HepG2 (cell line): ENCODE measurements around the gene YTHDF1. TPM values are rescaled to one million over a fixed set of nuclear protein-coding genes. Genes with fewer than 3 reads are reported as not detected.

Experiments used
- AHR ChIP-seq: IDR thresholded peaks from 2 replicates; pipeline ENCODE4 v1.6.1; 2018; ENCODE audit warnings: missing genetic modification reagents, missing compliant biosample characterization
- BCLAF1 ChIP-seq: fragments of 450-650 bp; IDR thresholded peaks from 2 replicates; pipeline ENCODE4 v1.6.1; 2017; ENCODE audit warnings: mild to moderate bottlenecking
- BHLHE40 ChIP-seq: IDR thresholded peaks from 2 replicates; pipeline ENCODE4 v1.6.1; 2011; ENCODE audit warnings: low read length, improper control_type of control experiment
- CREB1 ChIP-seq, 2 experiments: fragments of 450-650 bp in 1 of 2; IDR thresholded peaks; 2 replicates each; pipeline ENCODE4 v1.6.1; 2016 to 2017; ENCODE audit warnings: control low read depth in 1 of 2, mild to moderate bottlenecking in 1 of 2, missing compliant biosample characterization in 1 of 2, missing genetic modification characterization in 1 of 2
- KMT2B ChIP-seq: IDR thresholded peaks from 2 replicates; pipeline ENCODE4 v1.6.1; 2016; ENCODE audit warnings: missing genetic modification reagents, missing compliant biosample characterization
- MTA3 ChIP-seq: sonication (generic); formaldehyde crosslinking; IDR thresholded peaks from 2 replicates; pipeline ENCODE4 v1.4.0; 2020; ENCODE audit warnings: missing genetic modification reagents
- PATZ1 ChIP-seq: sonication (generic); formaldehyde crosslinking; IDR thresholded peaks from 2 replicates; pipeline ENCODE4 v1.4.0; 2020; ENCODE audit warnings: missing genetic modification reagents
- SIX4 ChIP-seq: sonication (generic); formaldehyde crosslinking; IDR thresholded peaks from 2 replicates; pipeline ENCODE4 v1.4.0; 2020; ENCODE audit warnings: missing genetic modification reagents
- TCF7 ChIP-seq: sonication (generic); IDR thresholded peaks from 2 replicates; pipeline ENCODE4 v1.6.1; 2016; ENCODE audit warnings: antibody characterized with exemption, low read depth
- TFDP1 ChIP-seq: IDR thresholded peaks from 2 replicates; pipeline ENCODE4 v1.6.1; 2016; ENCODE audit warnings: missing compliant biosample characterization, missing genetic modification reagents, borderline replicate concordance
- TFE3 ChIP-seq: IDR thresholded peaks from 2 replicates; pipeline ENCODE4 v1.6.1; 2016
- ZFP36L1 ChIP-seq: sonication (generic); formaldehyde crosslinking; IDR thresholded peaks from 2 replicates; pipeline ENCODE4 v1.8.0; 2022; ENCODE audit warnings: mild to moderate bottlenecking, missing genetic modification reagents, moderate library complexity
- ZFP41 ChIP-seq: sonication (generic); formaldehyde crosslinking; IDR thresholded peaks from 2 replicates; pipeline ENCODE4 v1.4.0; 2020; ENCODE audit warnings: mild to moderate bottlenecking, missing genetic modification reagents, borderline replicate concordance
- ZNF124 ChIP-seq: sonication (generic); formaldehyde crosslinking; IDR thresholded peaks from 2 replicates; pipeline ENCODE4 v1.4.0; 2020; ENCODE audit warnings: missing genetic modification reagents
- ZNF687 ChIP-seq: sonication (generic); formaldehyde crosslinking; IDR thresholded peaks from 2 replicates; pipeline ENCODE4 v1.5.1; 2020; ENCODE audit warnings: mild to moderate bottlenecking, missing genetic modification reagents, moderate library complexity
- ZNF746 ChIP-seq: sonication (generic); formaldehyde crosslinking; IDR thresholded peaks from 2 replicates; pipeline ENCODE4 v1.8.0; 2022; ENCODE audit warnings: mild to moderate bottlenecking, missing genetic modification reagents
- ZSCAN30 ChIP-seq: sonication (generic); formaldehyde crosslinking; IDR thresholded peaks from 2 replicates; pipeline ENCODE4 v1.5.0; 2020; ENCODE audit warnings: mild to moderate bottlenecking, missing genetic modification reagents
- polyA plus RNA-seq, 8 experiments: library from polyadenylated mRNA; depleted of rRNA in 3 of 8; stranded (reverse) in 7 of 8; unstranded in 1 of 8; fragments of >200 nt; fragmentation: Illumina TruSeq in 4 of 8; extraction: Trizol in 4 of 8; gene quantifications; 2 replicates each; pipeline versions ENCODE4 v1.2.1 to v1.2.3, GENCODE V29; 2011 to 2016; ENCODE audit warnings: low read depth in 4 of 8, missing spikeins in 1 of 8, mixed read lengths in 1 of 8; ENCODE audit not compliant: insufficient read depth in 1 of 8
- total RNA-seq, 5 experiments: library from RNA; depleted of rRNA; stranded (reverse); fragments of >200 nt; fragmentation: Illumina TruSeq; extraction: Trizol; gene quantifications; 2 replicates each; pipeline ENCODE4 v1.2.3, GENCODE V29; 2016; ENCODE audit warnings: low read depth in 1 of 5

Gene YTHDF1
- total and polyA plus RNA-seq, 2 of the 13 experiments (the other 11 are each of a cell fraction or from before 2014, with no cell fraction given), result 34.5 to 37.7 TPM

GRCh38 chr20:63238514-63239125 is 22.7 kb upstream of the YTHDF1 start (continued):
- TF ChIP-seq PATZ1 (CRISPR knock-in tag) (peak; percentile 91), ZFP41 (CRISPR knock-in tag) (no peak), BHLHE40 (peak; percentile 80), ZFP36L1 (CRISPR knock-in tag) (no peak), ZNF124 (CRISPR knock-in tag) (no peak), BCLAF1 (no peak), CREB1 (IDR thresholded peaks at IDR 0.05) (peak; percentile 66), CREB1 (CRISPR knock-in tag; IDR thresholded peaks at IDR 0.05) (no peak), ZNF687 (CRISPR knock-in tag) (peak; percentile 54), MTA3 (no peak), ZSCAN30 (CRISPR knock-in tag) (no peak), TFE3 (CRISPR knock-in tag) (peak; percentile 50; the same call in 1 of the 2 replicates), TCF7 (no peak), SIX4 (CRISPR knock-in tag) (no peak), AHR (peak; percentile 24; the same call in 1 of the 2 replicates), KMT2B (CRISPR knock-in tag) (no peak), ZNF746 (no peak), TFDP1 (CRISPR knock-in tag) (no peak)
